ENCODE data around the gene DHRS11.
A peak's percentile ranks its signal among the peaks of the same experiment; 100 is the strongest.

Gene DHRS11
- 6.5 to 12.6 (median 9.0) reads per million in 4 experiments for total RNA-seq

GRCh38 chr17:36591434-36592315 is at the start of gene DHRS11:
Gene DHRS11 (plus strand): TSS chr17:36591879. CDS start chr17:36592010, 131 bp downstream.
- DNase-seq: peak; percentile 75

- no peak for DNase-seq
Measured at GRCh38 chr17:36542755-36543154, 48.9 kb upstream of the DHRS11 start.

- no peak for DNase-seq
Measured at GRCh38 chr17:36544044-36544306, 47.7 kb upstream of the DHRS11 start.

- peak; percentile 90 for DNase-seq
Measured at GRCh38 chr17:36544307-36545076, 47.2 kb upstream of the DHRS11 start, which contains the start of gene GGNBP2. Gene GGNBP2 (plus strand): TSS chr17:36544919. CDS start chr17:36545725, 806 bp downstream.

- DNase-seq: no peak
Measured at GRCh38 chr17:36545077-36545464, 46.6 kb upstream of the DHRS11 start.

GRCh38 chr17:36545465-36546417 is 45.9 kb upstream of the DHRS11 start:
- peak; percentile 91 for DNase-seq

- no peak for DNase-seq
Measured at GRCh38 chr17:36546418-36547093, 45.1 kb upstream of the DHRS11 start.

GRCh38 chr17:36547776-36548175 is 43.9 kb upstream of the DHRS11 start:
- DNase-seq: no peak

- DNase-seq: no peak
Measured at GRCh38 chr17:36550491-36551417, 40.9 kb upstream of the DHRS11 start.

- no peak for DNase-seq
Measured at GRCh38 chr17:36553459-36553858, 38.2 kb upstream of the DHRS11 start.

GRCh38 chr17:36566081-36566480 is 25.6 kb upstream of the DHRS11 start:
- DNase-seq: no peak

GRCh38 chr17:36575028-36575427 is 16.7 kb upstream of the DHRS11 start:
- no peak for DNase-seq

- no peak for DNase-seq
Measured at GRCh38 chr17:36576793-36577192, 14.9 kb upstream of the DHRS11 start.

GRCh38 chr17:36578671-36579070 is 13.0 kb upstream of the DHRS11 start:
- no peak for DNase-seq

GRCh38 chr17:36583787-36584186 is 7.9 kb upstream of the DHRS11 start:
- DNase-seq: no peak

- no peak for DNase-seq
Measured at GRCh38 chr17:36586138-36586537, 5.5 kb upstream of the DHRS11 start.

GRCh38 chr17:36590082-36590481 is 1.6 kb upstream of the DHRS11 start:
- no peak for DNase-seq

GRCh38 chr17:36592316-36592715 is 637 bp downstream of the DHRS11 start:
- no peak for DNase-seq

- no peak for DNase-seq
Measured at GRCh38 chr17:36592716-36593321, 1.1 kb downstream of the DHRS11 start.

GRCh38 chr17:36593656-36594316 is 2.1 kb downstream of the DHRS11 start:
- no peak for DNase-seq

All from effector CD8-positive, alpha-beta T cell (primary cell).